Neural progenitor cell (in vitro differentiated cells): ENCODE results near the gene R3HDM1.

Experiments
- CTCF ChIP-seq: fragments of 200-600 bp; sonication (generic); IDR thresholded peaks from 2 replicates; pipeline ENCODE4 v1.5.1; 2017; ENCODE audit warnings: antibody characterized with exemption, mild to moderate bottlenecking
- EZH2 ChIP-seq: fragments of 200-600 bp; sonication (generic); IDR thresholded peaks from 2 replicates; pipeline ENCODE4 v1.6.1; 2017; ENCODE audit warnings: antibody characterized with exemption, mild to moderate bottlenecking, moderate library complexity
- EZH2phosphoT487 ChIP-seq: fragments of 200-600 bp; sonication (generic); IDR thresholded peaks from 2 replicates; pipeline ENCODE4 v1.6.1; 2017; ENCODE audit warnings: antibody characterized with exemption

GRCh38 chr2:135570884-135571283 lies 39.6 kb downstream of the R3HDM1 start:
- TF ChIP-seq CTCF (no peak), EZH2 (no peak), EZH2phosphoT487 (no peak)
